Psoas muscle (tissue), 8 donors: ENCODE data around the gene EPHA1. TPM values are rescaled to one million over a fixed set of nuclear protein-coding genes. Genes with fewer than 3 reads are reported as not detected.

Experiments used
- ATAC-seq, 4 donors: fragments of 200-7000 bp; cut with Tn5 transposase; one replicate each; pipeline ENCODE4 v1.9.1; 2020; ENCODE audit warnings: moderate library complexity in 3 of 4, mild to moderate bottlenecking in 2 of 4
- DNase-seq, 2 donors: peaks; one replicate each; pipeline ENCODE4 v3.0.0-alpha.2; 2020
- H3K27ac ChIP-seq: fragments of 200-600 bp; one replicate; pipeline ENCODE4 v1.8.0; 2022
- H3K27me3 ChIP-seq, 3 donors: fragments of 200-600 bp in 1 of 3; one replicate each; pipeline versions ENCODE4 v1.6.1 to v1.8.0; 2013 to 2022; ENCODE audit warnings: low read length in 2 of 3, mild to moderate bottlenecking in 2 of 3, moderate library complexity in 1 of 3; ENCODE audit not compliant: insufficient read depth in 3 of 3
- H3K36me3 ChIP-seq, 2 donors: fragments of 200-600 bp in 1 of 2; one replicate each; pipeline versions ENCODE4 v1.6.1 to v1.8.0; 2013 to 2022; ENCODE audit warnings: low read depth in 1 of 2, mild to moderate bottlenecking in 1 of 2, moderate library complexity in 1 of 2; ENCODE audit not compliant: insufficient read depth in 1 of 2
- H3K4me1 ChIP-seq: fragments of 200-600 bp; one replicate; pipeline ENCODE4 v1.8.0; 2022
- H3K4me3 ChIP-seq: fragments of 200-600 bp; one replicate; pipeline ENCODE4 v1.8.0; 2022; ENCODE audit warnings: mild to moderate bottlenecking
- H3K9me3 ChIP-seq: fragments of 200-600 bp; one replicate; pipeline ENCODE4 v1.8.0; 2022
- CTCF ChIP-seq: fragments of 200-600 bp; IDR thresholded peaks from one replicate; pipeline ENCODE4 v1.8.0; 2022; ENCODE audit warnings: antibody characterized with exemption
- WGBS, 3 donors: extraction: QIAGEN DNeasy Blood & Tissue Kit; methylation state at CpG; one replicate each; pipeline versions ENCODE4 v1.1.6 to v1.1.7; 2013; 5-methylcytosine and 5-hydroxymethylcytosine counted together
- intact Hi-C, 2 donors: fragments of 100-400 bp; cut with DNase I; formaldehyde crosslinking; loops; one replicate each; pipeline versions ENCODE4 v1.11.0 to v1.14.2; 2022
- polyA plus RNA-seq, 3 donors: library from polyadenylated mRNA; stranded (reverse); fragments of 200-250 nt; gene quantifications; one replicate each; pipeline ENCODE4 v1.2.3, GENCODE V29; 2013
- total RNA-seq, 4 donors: library from RNA; stranded (reverse); fragmentation: NEBNext Ultra II Directional in 2 of 4; extraction: Animal tissue kit (Norgen Biotek cat#: 25700) in 2 of 4; gene quantifications; one replicate each; pipeline versions ENCODE4 v1.2.1 to v1.2.4, GENCODE V29; 2021 to 2023
- donor health status: healthy with polysubstance abuse.
- donor health status: DM: no; HTN: no; CAD: no; lungs with moderate emphysema.
- donor health status: Bipolar disorder and iron deficiency.
- donor health status: healthy.
- donor health status: DM: yes; HTN: yes; CAD: no.
- donor health status: DM: no; HTN: no; CAD: no.
- donor health status: DM: no; HTN: no; CAD: no.
- donor health status: DM: yes; HTN: yes; CAD: no.

The EPHA1 gene
- total and polyA plus RNA-seq, 7 donors, result 0.07 to 0.38 (median 0.20) TPM; not detected in 3

GRCh38 chr7:143355450-143356385 lies 52.9 kb downstream of the EPHA1 start:
- H3K36me3 ChIP-seq, result peaks cover 0 to 4% of the 10 kb centered on the region in 2 donors
- no peak overlapping the region for H3K27ac ChIP-seq
- no peak for DNase-seq
- intact Hi-C loops, result no loop called here
- H3K4me1 ChIP-seq, result no peaks in the 10 kb centered on the region
- H3K27me3 ChIP-seq, result peaks cover 0 to 4% (median 0%) of the 10 kb centered on the region in 3 donors
- 81 to 88% (median 83%) methylated on average over 16 of the region's 16 CpGs for WGBS, 3 donors
- no peaks in the 10 kb centered on the region for H3K9me3 ChIP-seq
- TF ChIP-seq CTCF, result no peak
- no peak overlapping the region for H3K4me3 ChIP-seq
- ATAC-seq, result no peak

- Histone ChIP-seq H3K4me1 (no peaks in the 10 kb centered on the region), H3K9me3 (no peaks in the 10 kb centered on the region), H3K36me3 (peaks cover 0 to 10% of the 10 kb centered on the region in 2 donors), H3K4me3 (no peak overlapping the region), H3K27me3 (peaks cover 0 to 4% (median 0%) of the 10 kb centered on the region in 3 donors), H3K27ac (no peak overlapping the region)
- intact Hi-C loops, result no loop called here
- WGBS, 3 donors, result 77 to 79% (median 78%) methylated on average over 8 of the region's 8 CpGs
- no peak for DNase-seq
- TF ChIP-seq CTCF, result no peak
- ATAC-seq, result peak in 1 of 4 donors; percentile 36
Measured at GRCh38 chr7:143354965-143355364, 53.7 kb downstream of the EPHA1 start.

GRCh38 chr7:143354376-143354775 lies 54.3 kb downstream of the EPHA1 start:
- DNase-seq (no peak), ATAC-seq (no peak)
- no peak overlapping the region for H3K4me3 ChIP-seq
- TF ChIP-seq CTCF, result no peak
- H3K27me3 ChIP-seq, result peaks cover 0 to 4% (median 0%) of the 10 kb centered on the region in 3 donors
- peaks cover 0 to 16% of the 10 kb centered on the region in 2 donors for H3K36me3 ChIP-seq
- intact Hi-C loops, result no loop called here
- WGBS, 3 donors, result 74 to 83% (median 79%) methylated on average over 8 of the region's 8 CpGs
- H3K9me3 ChIP-seq, result no peaks in the 10 kb centered on the region
- H3K27ac ChIP-seq, result no peak overlapping the region
- no peaks in the 10 kb centered on the region for H3K4me1 ChIP-seq

- no peaks in the 10 kb centered on the region for H3K9me3 ChIP-seq
- intact Hi-C loops, result no loop called here
- H3K4me3 ChIP-seq, result no peak overlapping the region
- H3K27me3 ChIP-seq, result no peaks in the 10 kb centered on the region
- DNase-seq, result no peak
- H3K36me3 ChIP-seq, result peaks cover 0 to 19% of the 10 kb centered on the region in 2 donors
- ATAC-seq, result no peak
- H3K4me1 ChIP-seq, result no peaks in the 10 kb centered on the region
- 65 to 76% (median 71%) methylated on average over 11 of the region's 11 CpGs for WGBS, 3 donors
- no peak for TF ChIP-seq CTCF
- H3K27ac ChIP-seq, result no peak overlapping the region
Measured at GRCh38 chr7:143352531-143353002, 56.1 kb downstream of the EPHA1 start.
